DLD1 (cell line): ENCODE data around the gene UNC45A.
"Not testable (repeated sequence)": the region's sequence is repeated elsewhere in the genome, so short reads cannot be mapped to it uniquely, and the experiment has no call there.

Source experiments
- in situ Hi-C: cut with HindIII; loops from 2 replicates; pipeline ENCODE4 v1.10.0; 2017; ENCODE audit warnings: low sequenced_read_pairs

The UNC45A gene

DNA sequence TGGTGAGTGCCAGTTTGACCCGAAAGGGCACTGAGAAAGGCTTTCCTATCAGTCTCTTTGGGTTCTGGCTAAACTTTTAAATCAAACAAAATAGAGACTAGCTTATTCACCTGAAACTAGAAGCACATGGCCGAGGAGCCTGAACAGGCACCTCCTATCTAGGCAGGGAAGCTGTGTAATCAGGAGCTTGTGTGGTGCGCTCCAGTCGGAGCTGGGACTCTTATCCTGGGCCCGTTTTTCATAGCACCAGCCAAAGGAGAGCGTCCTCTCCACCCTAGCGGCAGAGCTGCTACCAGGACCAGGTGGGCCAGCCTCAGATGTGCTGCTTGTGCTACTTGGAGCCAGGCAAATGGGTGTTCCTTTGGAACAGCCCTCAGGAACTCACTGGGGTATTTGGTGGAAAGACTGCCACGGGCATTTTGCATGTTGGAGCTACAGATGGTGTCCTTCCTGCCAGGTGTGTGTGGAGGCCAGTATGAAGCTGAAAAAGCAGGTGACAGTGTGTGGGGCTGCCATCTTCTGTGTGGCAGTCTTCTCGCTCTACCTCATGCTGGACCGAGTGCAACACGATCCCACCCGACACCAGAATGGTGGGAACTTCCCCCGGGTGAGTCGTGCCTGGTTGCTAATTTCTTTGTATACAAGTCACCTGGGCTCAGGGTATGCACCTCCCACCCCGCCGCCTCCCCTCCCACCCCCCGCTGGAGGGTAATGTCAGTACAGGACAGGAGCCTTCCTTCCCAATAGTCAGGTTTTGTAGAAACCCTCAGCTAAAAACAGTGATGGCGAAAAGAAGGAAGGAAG lies 31.1 kb upstream of the UNC45A start:
- in situ Hi-C loops, result no loop called here

DNA sequence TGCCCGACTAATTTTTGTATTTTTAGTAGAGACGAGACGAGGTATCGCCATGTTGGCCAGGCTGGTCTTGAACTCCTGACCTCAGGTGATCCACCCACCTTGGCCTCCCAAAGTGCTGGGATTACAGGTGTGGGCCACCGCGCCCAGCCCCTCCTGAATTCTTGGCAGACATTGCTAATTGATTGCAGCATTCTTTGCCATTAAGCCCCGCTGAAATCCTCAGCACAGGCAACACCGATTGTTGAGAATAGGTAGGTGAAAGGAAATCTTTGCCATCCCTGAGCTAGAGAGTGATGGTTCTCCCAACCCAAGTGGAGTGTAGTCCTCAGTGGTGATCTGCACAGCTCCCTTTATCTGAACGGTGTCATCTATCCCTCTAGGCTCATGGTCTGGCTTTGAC lies 30.3 kb upstream of the UNC45A start:
- in situ Hi-C loops, result no loop called here

DNA sequence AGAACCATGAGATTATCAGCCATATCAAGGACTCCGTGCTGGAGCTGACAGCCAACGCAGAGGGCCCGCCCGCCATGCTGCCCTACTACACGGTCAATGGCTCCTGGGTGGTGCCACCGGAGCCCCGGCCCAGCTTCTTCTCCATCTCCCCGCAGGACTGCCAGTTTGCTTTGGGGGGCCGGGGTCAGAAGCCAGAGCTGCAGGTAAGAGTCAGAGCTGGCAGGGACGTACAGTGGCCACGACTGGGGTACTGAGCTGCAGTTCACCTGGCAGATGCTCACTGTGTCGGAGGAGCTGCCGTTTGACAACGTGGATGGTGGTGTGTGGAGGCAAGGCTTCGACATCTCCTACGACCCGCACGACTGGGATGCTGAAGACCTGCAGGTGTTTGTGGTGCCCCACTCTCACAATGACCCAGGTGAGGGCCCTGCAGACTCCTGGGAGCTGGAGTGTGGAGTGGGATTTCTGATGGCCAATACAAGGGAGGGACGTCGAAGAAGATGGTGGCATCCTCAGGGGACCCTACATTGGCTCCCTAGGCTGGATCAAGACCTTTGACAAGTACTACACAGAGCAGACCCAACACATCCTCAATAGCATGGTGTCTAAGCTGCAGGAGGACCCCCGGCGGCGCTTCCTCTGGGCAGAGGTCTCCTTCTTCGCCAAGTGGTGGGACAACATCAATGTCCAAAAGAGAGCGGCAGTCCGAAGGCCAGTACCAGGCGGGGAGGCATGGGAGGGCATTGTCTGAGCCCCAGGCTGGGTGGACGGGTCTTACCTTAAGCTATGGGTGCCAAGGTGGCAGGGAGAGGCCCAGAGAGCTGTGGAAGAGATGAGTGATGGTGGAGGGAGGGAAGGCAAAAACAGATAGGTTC lies 29.5 kb upstream of the UNC45A start:
- in situ Hi-C loops, result no loop called here

DNA sequence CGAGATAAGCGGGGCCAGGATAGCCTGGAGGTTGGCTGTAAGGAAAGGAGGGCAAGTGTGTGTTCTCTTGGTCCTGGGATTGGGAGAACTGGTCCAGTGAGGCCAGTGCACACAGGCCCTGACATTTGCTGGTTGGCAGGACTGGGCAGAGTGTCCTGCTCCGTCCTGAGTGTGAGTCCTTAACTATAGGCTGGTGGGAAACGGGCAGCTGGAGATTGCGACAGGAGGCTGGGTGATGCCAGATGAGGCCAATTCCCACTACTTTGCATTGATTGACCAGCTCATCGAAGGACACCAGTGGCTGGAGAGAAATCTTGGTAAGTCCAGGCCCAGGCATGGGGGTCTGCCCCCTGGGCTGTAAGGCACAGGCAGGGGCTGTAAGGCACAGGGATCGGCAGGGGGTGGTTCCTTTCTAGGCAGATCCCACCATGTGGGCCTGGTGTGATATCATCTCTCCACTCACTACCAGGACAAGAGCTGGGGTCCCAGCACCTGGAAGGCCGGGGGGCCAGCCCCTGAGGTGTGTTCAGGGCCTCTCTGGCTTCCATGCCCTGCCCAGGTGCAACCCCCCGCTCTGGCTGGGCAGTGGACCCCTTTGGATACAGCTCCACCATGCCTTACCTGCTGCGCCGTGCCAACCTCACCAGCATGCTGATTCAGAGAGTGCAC lies 28.8 kb upstream of the UNC45A start:
- in situ Hi-C loops, result no loop called here

DNA sequence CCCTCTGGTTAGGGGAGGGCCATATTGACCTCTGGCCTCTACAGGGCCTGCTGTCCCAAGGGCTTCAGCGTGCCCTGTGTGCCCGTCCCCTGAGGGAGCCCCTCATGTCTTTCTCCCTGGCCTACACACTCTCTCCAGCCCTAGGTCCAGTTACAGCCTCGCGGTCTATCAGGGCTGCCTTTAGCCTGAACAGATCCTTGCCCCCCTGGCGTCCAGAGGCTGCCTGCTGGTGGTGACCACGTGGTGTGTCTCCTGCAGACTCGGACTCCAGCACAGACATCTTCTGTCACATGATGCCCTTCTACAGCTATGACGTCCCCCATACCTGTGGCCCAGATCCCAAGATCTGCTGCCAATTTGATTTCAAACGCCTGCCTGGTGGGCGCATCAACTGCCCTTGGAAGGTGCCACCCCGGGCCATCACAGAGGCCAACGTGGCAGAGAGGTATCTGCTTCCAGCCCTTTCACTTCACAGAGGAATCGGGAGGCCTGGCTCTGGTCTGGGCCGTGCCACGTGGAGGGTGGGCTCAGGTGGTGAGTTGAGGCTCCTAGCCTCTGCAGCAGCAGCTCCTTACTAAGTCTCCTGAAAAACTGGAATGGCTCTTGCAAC lies 27.9 kb upstream of the UNC45A start:
- in situ Hi-C loops, result no loop called here

DNA sequence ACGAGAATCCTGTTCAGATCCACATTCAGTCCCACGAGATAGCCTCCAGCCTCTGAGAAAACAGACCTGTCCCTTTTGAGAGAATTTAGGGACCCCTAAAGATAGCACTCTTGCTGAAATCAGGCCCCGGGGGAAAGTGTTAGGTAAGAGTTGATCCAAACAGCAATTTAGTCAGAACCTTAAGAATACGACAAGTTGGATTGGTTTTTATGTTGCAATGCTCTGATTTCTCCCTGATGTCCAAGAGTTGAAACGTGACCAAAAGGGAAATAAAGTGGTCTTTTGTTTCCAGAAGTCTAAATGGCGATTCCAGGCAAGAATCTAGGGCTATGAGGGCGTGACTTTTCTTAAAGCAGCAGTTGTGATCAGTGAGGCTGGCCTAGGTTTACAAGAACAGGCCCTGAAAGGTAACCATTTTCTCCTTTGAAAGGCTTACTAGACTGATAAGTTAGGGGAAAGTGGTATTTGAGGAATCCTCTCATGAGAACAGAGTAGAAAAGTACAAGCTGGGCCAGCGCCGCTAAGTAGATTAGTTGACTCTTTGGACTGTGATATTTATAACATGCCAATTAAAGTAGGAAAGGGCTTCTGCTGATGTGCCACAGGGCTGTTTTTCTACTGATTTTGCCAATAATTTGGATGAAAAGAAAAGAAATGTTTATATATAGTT lies 27.1 kb upstream of the UNC45A start:
- in situ Hi-C loops, result no loop called here

DNA sequence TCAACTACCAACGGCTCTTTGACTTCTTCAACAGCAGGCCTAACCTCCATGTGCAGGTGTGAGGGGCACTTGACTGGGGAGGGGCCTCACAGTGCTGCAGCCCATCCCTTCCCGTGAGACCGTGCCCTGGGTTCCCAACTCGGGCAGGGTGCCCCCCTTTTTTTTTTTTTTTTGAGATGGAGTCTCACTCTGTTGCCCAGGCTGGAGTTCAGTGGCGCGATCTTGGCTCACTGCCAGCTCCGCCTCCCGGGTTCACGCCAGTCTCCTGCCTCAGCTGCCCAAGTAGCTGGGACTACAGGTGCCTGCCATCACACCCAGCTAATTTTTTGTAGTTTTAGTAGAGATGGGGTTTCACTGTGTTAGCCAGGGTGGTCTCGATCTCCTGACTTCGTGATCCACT lies 25.6 kb upstream of the UNC45A start:
- in situ Hi-C loops, result not testable (repeated sequence)

DNA sequence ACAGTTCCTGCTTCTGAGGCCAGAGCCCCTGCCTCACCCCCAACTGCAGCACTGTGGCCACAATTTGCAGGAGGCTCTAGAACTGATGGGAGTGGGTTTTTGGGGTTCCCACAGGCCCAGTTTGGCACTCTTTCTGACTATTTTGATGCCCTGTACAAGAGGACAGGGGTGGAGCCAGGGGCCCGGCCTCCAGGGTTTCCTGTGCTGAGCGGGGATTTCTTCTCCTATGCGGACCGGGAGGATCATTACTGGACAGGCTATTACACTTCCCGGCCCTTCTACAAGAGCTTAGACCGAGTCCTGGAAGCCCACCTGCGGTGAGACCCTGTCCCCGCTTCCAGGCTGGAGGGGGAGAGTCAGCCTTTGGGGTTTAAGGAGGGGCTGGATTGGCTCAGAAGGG lies 25.1 kb upstream of the UNC45A start:
- in situ Hi-C loops, result no loop called here

DNA sequence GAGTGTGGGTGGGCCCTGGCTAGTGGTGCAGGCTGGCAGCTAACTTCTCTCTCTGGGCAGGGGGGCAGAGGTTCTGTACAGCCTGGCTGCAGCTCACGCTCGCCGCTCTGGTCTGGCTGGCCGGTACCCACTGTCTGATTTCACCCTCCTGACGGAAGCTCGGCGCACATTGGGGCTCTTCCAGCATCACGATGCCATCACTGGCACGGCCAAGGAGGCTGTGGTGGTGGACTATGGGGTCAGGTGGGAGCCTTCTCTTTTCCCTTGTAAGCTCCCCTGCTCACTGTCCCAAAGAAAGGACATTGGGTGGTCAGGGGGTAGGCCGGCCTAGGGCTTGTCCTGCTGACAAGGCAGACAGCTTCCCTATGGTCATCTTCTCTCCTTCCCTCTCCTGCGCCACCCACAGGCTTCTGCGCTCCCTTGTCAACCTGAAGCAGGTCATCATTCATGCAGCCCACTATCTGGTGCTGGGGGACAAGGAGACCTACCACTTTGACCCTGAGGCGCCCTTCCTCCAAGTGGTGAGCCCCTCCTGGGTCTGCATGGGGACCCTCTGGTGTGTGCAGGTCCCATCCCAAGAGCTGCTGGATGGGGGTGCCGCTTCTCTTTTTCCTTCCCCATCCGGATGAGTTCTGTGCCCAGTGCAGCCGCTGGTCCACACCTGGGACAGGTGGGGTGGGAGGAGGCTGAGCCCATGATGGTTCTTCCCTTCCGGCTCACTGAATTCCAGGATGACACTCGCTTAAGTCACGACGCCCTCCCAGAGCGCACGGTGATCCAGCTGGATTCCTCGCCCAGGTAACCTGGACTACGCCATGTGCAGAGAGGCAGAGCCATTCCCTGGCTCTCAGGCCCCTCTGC lies 24.4 kb upstream of the UNC45A start:
- in situ Hi-C loops, result no loop called here

DNA sequence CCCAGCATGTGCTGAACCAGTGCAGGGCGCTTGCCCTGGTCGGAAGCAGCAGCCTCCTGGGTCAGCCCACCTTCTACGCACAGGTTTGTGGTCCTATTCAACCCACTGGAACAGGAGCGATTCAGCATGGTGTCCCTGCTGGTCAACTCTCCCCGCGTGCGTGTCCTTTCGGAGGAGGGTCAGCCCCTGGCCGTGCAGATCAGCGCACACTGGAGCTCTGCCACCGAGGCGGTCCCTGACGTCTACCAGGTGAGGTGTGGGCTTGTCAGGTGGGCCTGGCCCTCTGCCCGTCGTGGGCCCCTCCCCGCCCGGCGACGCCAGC lies 23.8 kb upstream of the UNC45A start:
- in situ Hi-C loops, result no loop called here

DNA sequence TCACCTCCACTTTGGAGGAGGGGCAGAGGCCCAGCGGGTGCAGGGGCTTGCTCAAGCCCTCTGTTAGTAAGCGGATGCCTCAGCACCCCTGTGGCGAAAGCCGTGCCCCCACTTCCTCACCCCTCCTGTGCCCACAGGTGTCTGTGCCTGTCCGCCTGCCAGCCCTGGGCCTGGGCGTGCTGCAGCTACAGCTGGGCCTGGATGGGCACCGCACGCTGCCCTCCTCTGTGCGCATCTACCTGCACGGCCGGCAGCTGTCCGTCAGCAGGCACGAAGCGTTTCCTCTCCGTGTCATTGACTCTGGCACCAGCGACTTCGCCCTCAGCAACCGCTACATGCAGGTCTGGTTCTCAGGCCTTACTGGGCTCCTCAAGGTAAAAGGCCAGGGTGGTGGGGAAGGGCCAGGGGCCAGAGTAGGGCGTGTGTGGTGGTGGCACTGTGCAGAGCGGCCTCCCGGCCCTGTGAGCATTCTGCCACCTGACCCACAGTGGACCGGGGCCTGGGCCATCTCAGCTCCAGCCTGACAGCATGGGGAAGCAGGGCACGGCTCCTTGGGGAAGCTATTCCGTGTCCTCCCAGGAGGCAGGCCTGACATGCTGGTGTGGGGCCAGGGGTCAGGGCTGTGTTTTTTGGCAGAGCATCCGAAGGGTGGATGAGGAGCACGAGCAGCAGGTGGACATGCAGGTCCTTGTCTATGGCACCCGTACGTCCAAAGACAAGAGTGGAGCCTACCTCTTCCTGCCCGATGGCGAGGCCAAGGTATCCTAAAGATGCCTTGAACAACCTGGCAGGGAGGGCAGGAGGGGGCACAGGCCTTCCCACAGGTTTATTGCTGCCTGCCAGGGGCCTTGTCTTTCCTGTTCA lies 22.9 kb upstream of the UNC45A start:
- in situ Hi-C loops, result no loop called here

DNA sequence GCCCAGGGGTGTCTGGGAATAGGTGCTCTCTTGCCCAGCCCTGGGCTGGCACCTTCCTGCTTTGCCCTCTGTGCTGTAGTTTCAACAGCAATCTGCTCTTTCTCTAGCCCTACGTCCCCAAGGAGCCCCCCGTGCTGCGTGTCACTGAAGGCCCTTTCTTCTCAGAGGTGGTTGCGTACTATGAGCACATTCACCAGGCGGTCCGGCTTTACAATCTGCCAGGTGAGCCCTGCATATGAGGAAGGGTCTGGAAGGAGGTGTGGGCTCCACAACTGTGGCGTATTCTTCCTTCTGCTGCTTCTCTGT lies 22.4 kb upstream of the UNC45A start:
- in situ Hi-C loops, result no loop called here

DNA sequence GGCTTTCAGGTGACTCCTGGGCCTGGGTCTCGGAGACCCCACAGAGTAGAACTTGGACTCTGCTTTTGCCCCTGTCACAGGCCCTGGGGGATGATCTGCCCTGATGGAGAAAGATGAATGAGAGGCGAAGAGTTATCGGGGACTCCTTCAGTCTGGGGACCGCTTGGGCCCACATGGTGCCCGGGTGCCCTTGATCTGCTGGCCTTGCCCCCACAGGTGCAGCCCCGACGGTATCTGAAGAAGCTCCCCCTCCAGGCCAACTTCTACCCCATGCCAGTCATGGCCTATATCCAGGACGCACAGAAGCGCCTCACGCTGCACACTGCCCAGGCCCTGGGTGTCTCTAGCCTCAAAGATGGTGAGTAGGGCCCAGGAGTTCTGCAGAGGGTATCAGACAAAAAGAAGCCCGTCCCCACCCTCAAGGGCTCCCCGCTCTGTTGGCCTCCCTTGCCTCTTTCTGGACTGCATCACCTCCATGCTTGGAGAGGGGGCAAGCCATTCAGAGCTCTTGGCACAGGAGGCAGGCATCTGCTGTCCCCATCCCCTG lies 21.6 kb upstream of the UNC45A start:
- in situ Hi-C loops, result no loop called here

DNA sequence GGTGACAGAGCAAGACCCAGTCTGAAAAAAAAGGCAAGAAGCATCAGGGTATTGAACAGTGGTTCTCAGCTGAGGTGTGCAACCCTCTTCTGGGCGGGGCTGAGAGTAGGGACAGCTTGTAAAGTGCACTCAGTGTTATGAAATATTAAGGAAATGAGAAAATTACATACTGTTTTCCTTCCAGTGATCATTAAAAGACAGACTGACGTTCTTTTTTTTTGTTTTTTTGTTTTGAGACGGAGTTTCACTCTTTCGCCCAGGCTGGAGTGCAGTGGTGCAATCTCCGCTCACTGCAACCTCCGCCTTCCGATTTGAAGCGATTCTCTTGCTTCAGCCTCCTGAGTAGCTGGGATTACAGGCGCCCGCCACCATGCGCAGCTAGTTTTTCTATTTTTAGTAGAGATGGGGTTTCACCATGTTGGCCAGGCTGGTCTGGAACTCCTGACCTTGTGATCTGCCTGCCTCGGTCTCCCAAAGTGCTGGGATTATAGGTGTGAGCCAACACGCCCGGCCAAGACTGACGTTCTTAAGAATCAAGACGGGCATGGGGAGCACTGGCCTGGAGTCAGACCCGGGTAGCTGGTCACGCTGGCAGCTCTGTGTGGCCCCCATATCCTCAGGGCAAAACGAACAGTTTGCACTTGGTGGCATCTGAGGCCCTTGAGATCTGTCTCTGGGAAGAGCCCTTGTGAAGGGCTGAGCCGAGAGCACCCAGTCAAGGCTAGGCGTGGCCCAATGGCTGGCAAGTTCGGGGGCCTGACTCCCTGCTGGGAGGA lies 20.6 kb upstream of the UNC45A start:
- in situ Hi-C loops, result no loop called here

DNA sequence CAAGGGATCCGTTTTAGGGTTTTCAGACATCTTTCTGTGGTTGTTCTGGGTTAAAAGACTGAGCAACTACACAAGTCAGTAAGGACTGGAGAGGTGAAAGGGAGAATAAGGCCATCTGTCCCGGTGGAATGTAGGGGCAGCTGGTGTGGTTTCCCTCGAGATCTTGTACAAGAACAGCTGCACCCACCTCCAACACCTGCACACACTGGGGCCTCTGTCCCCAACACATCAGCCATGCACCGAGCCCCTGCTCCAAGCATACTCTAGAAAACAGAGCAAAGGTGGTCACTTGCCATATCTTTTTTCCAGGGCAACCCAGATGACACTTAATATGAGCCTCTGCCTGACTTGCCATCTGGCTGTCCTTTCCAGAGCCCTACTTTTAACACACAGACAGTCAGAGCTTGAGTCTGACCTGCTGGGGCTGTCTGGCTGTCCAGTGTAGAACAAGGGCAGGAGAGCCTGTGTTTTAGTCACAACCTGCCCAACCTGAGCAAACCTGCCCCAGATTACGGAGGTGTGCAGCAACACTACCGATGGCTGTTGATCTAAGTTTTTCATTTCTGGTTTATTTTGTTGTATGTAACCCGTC lies 19.8 kb upstream of the UNC45A start:
- in situ Hi-C loops, result no loop called here

DNA sequence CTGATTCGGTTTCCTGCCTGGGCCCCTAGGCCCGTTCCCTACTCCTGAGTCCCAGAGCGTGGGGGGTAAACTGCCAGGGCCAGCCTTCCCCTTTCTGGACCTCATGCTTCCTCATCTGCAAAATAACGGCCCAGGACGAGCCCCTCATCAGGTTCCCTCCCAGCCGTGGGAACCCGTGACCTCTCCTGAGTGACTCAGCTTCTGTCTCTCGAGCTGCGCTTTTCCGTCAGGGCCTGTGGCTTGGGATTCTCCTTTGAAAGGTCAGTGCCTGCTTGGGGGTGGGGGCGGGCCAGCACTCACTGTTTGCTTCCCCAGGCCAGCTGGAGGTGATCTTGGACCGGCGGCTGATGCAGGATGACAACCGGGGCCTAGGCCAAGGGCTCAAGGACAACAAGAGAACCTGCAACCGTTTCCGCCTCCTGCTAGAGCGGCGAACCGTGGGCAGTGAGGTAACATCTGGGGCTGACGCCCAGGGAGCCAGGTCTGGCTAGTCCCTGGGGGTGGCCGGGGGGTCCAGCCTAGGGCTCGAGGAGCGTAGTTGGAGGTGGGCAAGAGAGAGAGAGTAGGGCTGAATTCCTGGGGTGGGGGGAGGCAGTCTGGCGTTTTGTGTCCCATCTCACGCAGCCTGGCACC lies 19.2 kb upstream of the UNC45A start:
- in situ Hi-C loops, result no loop called here

DNA sequence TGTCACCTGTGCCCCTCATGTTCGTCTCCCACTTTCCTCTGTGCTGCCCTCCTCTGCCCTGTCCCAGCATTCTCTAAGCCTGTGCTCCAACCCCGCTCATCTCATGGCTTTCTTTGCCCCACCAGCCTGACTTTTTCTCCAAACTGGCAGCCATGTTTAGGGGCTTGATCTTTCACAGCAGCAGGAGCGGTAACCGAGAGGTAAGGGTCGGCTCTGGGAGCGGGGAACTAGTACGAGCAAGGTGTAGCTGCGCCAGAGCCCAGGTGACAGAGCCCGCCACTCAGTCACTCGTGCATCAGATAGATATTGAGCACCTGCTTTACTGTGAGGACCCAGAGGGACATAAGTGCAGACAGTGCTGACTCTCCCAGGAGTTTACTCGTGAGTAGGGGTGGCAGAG lies 18.6 kb upstream of the UNC45A start:
- in situ Hi-C loops, result no loop called here
